Renal cortical epithelial cell (primary cell): ENCODE data around the gene RAB4A. TPM values are rescaled to one million over a fixed set of nuclear protein-coding genes. Genes with fewer than 3 reads are reported as not detected.
"Not testable (repeated sequence)": the region's sequence is repeated elsewhere in the genome, so short reads cannot be mapped to it uniquely, and the experiment has no call there.

Source experiments
- DNase-seq: peaks from one replicate; pipeline ENCODE4 v3.0.0-alpha.2; 2011; ENCODE audit warnings: low read depth
- total RNA-seq: library from RNA; depleted of rRNA; stranded (reverse); fragments of >200 nt; gene quantifications from 2 replicates; pipeline ENCODE4 v1.2.3, GENCODE V29; 2014

RAB4A gene
- total RNA-seq, 1 donor from 2014 or later: 41.0 TPM

GRCh38 chr1:229298420-229298819 is 27.5 kb downstream of the RAB4A start:
- DNase-seq: no peak

- DNase-seq: no peak
These were observed 28.1 kb downstream of the RAB4A start for GRCh38 chr1:229298887-229299503.

- DNase-seq: no peak
These were observed 29.3 kb downstream of the RAB4A start for GRCh38 chr1:229300099-229300757.

DNA sequence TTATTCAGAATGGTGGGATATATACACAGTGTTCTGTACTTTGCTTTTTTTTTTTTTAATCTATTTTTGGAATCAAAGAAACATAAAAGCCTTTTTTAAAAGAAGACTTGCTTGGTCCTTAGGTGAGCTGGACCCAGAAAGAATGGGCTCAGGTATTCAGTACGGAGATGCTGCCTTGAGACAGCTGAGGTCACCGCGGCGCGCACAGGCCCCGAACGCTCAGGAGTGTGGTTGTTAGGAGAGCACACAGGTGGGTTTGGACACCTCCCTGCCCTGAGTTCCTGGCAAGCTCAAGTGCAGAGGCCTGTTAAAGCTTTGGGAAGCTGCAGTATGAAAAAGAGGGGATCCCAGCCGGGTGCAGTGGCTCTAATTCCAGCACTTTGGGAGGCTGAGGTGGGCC is 31.8 kb downstream of the RAB4A start:
- DNase-seq: no peak

DNA sequence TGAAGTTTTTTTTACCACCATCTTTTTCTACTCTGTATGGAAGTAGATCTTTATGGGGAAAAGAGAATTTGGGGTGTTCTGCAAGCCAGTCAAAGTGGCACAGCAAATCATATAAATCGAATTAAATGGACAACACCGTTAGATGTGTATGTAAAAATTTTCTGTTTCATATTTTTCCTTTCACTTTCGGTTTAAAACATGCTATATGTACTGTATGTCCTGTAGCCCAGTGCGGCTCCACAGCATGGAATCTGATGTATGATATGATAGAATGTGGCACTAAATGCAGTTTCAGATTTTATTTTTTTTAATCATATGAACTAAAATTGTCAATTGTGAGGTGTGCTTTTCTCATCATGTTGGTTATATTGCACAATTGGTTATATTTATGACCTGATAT is 32.9 kb downstream of the RAB4A start:
- DNase-seq: no peak

DNA sequence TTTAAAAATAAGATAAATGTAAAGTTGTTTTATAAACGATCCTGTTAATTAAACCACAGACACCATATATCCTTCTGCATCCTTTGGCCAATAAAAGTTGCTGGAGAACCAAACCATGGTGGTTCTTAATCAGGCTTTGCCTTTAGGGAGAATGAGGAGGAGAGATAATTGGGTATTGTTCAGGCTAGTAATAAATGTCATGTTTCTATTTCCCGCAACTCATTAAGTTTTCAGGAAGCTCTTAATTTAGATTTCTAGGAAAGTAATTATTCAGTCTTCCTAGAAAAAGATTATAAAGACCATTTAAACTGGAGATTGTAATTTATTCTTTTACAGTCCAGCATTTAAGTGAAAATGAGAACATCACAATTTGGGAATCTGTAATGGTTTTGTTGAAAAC is 34.5 kb downstream of the RAB4A start:
- DNase-seq: no peak

- no peak for DNase-seq
These were observed 38.2 kb downstream of the RAB4A start for GRCh38 chr1:229309074-229309473.

GRCh38 chr1:229309684-229310083 is 38.8 kb downstream of the RAB4A start:
- no peak for DNase-seq

GRCh38 chr1:229310833-229311232 is 39.9 kb downstream of the RAB4A start:
- DNase-seq: no peak

DNA sequence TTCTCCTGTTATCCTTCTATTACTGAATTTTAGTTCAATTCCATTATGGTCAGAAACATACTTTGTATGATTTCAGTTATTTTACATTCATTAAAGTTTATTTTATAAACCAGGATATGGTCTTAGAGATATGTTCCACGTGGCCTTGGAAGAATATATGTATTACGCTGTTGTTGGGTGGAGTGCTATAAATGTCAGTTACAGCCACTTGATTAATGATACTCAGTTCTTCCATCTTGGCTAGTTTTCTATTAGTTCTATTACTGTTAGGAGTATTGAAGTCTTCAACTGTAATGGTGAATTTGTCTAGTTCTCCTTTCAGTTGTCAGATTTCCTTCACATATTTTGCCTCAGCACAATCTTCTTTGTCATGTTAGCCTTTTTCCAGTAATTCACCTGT is 45.3 kb downstream of the RAB4A start:
- no peak for DNase-seq

DNA sequence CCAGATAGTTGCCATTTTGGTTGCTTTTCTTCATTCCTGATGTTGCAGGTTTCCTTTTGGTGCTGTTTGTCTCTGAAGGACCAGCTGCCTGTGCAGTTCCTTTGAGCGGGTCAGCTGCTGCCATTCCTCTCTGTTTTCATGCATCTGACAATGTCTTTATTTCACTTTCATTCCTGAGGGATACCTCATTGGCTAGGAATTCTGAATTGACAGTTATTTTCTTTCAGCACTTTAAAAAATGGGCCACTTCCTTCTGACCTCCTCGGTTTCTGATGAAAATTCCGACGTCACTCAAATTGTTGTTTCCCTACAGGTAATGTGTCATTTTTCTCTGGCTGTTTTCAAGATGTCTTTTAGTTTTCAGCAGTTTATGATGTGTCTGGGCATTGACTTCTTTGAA is 47.1 kb downstream of the RAB4A start:
- DNase-seq: no peak

DNA sequence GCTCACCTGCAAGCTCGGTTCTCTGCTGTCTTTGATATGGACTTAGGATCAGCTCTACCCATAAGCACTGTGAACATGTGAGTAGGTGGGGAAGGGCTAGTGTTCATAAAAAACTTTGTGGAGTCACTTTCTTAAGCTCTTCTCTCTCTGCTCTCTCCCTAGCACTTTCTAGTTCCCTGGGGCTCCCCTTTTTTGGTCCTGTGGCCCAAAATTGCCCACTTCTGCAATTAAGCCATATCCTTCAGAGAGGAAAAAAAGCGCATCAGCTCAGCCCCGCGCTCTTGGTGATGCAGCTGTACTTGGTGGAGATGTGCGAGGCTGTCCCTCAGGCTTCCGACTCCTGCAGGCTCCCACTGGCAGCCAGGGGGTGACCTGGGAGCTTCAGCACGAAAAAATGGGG is 48.6 kb downstream of the RAB4A start:
- DNase-seq: no peak

- no peak for DNase-seq
These were observed 52.3 kb downstream of the RAB4A start for GRCh38 chr1:229323201-229323600.

- DNase-seq: no peak
These were observed 53.1 kb downstream of the RAB4A start for GRCh38 chr1:229323885-229324553.

GRCh38 chr1:229325401-229325800 is 54.5 kb downstream of the RAB4A start:
- DNase-seq: no peak

- no peak for DNase-seq
These were observed 55.1 kb downstream of the RAB4A start for GRCh38 chr1:229325853-229326487.

DNA sequence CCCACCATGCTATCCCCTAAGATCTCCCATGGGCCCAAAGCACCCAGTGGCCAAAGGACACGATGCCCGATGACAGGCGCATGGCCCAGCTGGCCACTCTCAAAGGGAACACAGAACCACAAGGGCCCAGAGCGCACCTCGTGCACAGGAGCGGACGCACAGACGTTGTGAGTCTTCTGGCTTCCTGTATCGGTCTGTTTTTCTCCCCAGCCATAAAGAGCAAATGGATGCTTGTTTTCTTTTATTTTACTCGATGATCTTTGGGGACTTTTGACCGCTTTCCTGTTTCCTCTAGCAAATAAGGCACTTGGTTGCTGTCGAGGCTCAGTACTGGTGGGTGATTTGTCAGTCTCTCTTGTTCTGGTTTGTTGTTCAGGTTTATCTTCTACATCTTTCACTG is 55.7 kb downstream of the RAB4A start:
- DNase-seq: no peak

DNA sequence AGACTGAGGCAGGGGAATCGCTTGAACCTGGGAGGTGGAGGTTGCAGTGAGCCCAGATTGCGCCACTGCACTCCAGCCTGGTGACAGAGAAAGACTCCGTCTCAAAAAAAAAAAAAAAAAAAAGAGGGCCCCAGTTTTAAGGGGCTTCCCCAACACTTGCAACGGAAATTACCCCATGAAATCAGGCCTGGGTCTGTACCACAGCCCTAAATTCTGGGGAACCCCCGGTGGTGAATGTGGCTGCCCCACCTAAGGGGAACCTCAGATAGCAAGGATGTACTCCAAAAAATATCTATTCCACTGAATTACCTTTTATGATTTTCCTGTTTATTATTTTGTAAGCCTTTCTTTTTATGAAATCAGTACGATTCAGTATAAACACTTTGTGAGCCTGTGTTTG is 56.9 kb downstream of the RAB4A start:
- DNase-seq: not testable (repeated sequence)

GRCh38 chr1:229328598-229329362 is 57.9 kb downstream of the RAB4A start:
- no peak for DNase-seq

DNA sequence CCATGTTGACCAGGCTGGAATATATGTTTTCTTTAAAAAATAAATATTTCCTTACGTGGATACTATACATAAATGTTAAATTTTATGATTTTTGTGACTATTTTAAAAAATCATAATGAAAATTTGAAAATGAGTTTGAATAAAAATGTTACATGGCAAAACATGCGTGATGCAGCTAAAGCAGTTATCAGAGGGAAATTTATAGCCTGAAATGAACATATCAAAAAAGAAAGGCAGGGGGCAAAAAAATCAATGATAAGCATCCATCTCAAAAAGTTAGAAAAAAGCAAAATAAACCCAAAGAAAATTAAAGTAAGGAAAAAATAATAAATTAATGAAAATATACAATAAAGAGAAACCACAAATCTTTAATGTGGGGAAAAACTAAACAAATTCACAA is 63.4 kb downstream of the RAB4A start:
- no peak for DNase-seq

DNA sequence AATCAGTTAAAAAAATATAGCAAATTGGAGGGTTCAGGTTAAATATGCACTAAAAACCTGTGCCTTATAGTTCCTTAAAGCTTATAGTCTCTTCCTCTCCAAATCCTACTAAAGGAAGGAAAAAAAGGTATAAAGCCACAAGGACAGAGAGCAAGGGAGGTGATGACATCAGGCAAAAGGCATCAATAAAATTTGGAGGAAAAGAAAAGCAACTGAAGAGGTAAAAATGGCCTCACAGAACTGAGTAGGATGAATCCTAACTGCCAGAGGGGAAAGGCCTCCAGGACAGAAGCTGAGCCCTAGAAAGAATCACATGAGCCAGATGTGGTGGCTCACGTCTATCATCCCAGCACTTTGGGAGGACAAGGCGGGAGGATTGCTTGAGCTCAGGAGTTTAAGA is 63.8 kb downstream of the RAB4A start:
- no peak for DNase-seq

DNA sequence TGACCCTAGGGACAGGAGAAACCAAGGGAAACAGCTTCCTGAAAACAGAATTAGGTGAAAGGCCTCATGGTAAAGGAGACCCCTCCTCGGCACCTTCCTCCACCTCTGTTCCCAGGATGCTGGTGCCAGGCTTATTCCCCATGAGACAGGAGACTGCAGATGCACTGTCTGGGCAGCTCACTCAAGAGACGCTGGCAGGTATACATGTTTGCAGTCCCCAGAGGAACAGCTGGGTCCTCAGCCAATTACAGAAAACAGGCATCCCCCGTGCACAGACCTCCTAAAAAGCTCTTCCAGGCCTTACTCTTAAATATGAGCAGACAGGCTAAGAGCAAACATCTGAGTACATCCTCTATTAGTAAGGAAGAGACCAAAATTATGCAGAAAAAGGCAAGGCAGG is 65.4 kb downstream of the RAB4A start:
- no peak for DNase-seq
